HG03520 (cell line): Measurements from ENCODE around the gene PSMD9.
"Not testable (repeated sequence)": the region's sequence is repeated elsewhere in the genome, so short reads cannot be mapped to it uniquely, and the experiment has no call there.

Experiments
- ATAC-seq: cut with Tn5 transposase; IDR thresholded peaks from one replicate; pipeline ENCODE4 v1.9.1; 2021; ENCODE audit warnings: mild to moderate bottlenecking, moderate library complexity; ENCODE audit not compliant: unreplicated experiment

Gene PSMD9

GRCh38 chr12:121917950-121918678 is 29.5 kb downstream of the PSMD9 start, which contains the start of gene CFAP251:
Gene CFAP251, plus strand, starts transcription at chr12:121918592. Its CDS starts 2,714 bp downstream, at chr12:121921306.
- ATAC-seq: peak; percentile 90

- no peak for ATAC-seq
Observed at GRCh38 chr12:121918679-121919038, 30.1 kb downstream of the PSMD9 start.

GRCh38 chr12:121921066-121921465 is 32.5 kb downstream of the PSMD9 start:
- no peak for ATAC-seq

- ATAC-seq: no peak
Observed at GRCh38 chr12:121925358-121925695, 36.7 kb downstream of the PSMD9 start.

GRCh38 chr12:121926874-121927706 is 38.5 kb downstream of the PSMD9 start:
- ATAC-seq: no peak

- ATAC-seq: no peak
Observed at GRCh38 chr12:121927813-121928212, 39.2 kb downstream of the PSMD9 start.

GRCh38 chr12:121929545-121929944 is 41.0 kb downstream of the PSMD9 start:
- not testable (repeated sequence) for ATAC-seq

GRCh38 chr12:121930862-121931261 is 42.3 kb downstream of the PSMD9 start:
- ATAC-seq: no peak

- no peak for ATAC-seq
Observed at GRCh38 chr12:121932176-121932536, 43.6 kb downstream of the PSMD9 start.

- ATAC-seq: no peak
Observed at GRCh38 chr12:121932914-121933521, 44.4 kb downstream of the PSMD9 start.

- ATAC-seq: no peak
Observed at GRCh38 chr12:121933522-121934308, 45.1 kb downstream of the PSMD9 start.

- ATAC-seq: no peak
Observed at GRCh38 chr12:121934309-121934664, 45.7 kb downstream of the PSMD9 start.

- no peak for ATAC-seq
Observed at GRCh38 chr12:121937654-121938053, 49.1 kb downstream of the PSMD9 start.

- no peak for ATAC-seq
Observed at GRCh38 chr12:121939186-121939585, 50.6 kb downstream of the PSMD9 start.

GRCh38 chr12:121939992-121940766 is 51.6 kb downstream of the PSMD9 start:
- no peak for ATAC-seq

GRCh38 chr12:121942145-121942718 is 53.6 kb downstream of the PSMD9 start:
- no peak for ATAC-seq

GRCh38 chr12:121943926-121944325 is 55.3 kb downstream of the PSMD9 start:
- ATAC-seq: no peak

- no peak for ATAC-seq
Observed at GRCh38 chr12:121946313-121947025, 57.9 kb downstream of the PSMD9 start.

- no peak for ATAC-seq
Observed at GRCh38 chr12:121947981-121948380, 59.4 kb downstream of the PSMD9 start.
